8988T (cell line): Measurements from ENCODE around the gene BORCS5.

Source experiments
- DNase-seq: peaks from one replicate; pipeline ENCODE4 v3.0.0; 2011

The BORCS5 gene

DNA sequence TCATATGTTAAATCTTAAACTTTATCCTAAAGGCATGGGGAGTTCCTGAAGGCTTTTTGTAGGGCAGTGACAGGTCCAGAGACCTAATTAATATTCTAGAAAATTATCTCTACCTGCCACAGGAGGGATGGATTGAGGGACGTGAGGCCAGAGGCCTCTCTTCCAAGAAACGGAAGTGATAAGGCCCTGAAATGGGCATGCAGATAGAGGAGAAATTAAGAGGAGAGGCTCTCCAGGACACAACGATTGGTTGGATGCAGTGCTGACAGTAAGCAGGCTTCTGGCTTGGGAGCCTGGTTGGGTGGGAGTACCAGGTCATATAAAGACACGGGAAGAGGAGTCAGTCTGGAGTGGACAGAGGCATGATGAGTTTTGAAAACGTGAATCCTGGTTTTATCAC lies 3.1 kb upstream of the BORCS5 start:
- DNase-seq: no peak

DNA sequence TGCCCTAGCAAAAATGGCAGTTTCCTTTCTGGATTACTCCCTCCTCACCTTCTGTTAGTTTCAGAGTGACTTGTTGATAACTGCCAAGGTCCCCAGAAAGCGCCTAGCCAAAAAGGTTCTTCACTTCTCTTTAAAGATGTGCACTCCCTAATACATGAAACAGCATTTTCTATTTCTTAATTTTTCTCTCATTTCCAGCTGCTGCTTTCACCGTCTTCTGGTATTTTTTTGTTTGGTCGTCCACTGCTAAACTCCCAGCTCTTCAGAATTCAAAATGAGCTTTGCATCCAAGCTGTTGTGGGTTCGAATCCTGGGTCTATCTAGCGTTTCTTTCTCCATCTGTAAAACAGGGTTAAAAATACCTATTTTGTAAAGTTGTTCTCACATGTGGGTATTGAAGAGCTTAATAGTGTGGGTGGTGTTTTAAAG lies 397 bp upstream of the BORCS5 start:
- no peak for DNase-seq

- no peak for DNase-seq
Measured at GRCh38 chr12:12357719-12358461, 1.0 kb downstream of the BORCS5 start.

DNA sequence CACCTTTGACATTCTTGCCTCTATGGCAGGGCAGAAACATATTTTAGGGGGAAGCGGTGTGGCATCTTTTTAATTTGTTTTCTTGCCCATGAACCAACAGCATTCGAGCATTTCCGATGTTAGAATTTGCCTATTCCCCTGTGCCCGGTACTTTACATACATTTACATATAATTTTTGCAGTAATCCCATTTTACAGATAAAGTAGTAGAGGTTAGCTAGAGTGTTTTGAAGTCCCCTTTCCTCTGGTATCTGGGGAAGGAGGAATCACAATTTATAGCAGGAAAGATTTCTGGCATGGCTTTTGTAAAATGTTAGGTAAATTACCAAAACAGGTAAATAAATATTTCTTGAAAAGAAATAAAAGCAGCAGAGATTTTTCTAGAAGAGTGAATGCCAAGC lies 1.6 kb downstream of the BORCS5 start:
- no peak for DNase-seq

DNA sequence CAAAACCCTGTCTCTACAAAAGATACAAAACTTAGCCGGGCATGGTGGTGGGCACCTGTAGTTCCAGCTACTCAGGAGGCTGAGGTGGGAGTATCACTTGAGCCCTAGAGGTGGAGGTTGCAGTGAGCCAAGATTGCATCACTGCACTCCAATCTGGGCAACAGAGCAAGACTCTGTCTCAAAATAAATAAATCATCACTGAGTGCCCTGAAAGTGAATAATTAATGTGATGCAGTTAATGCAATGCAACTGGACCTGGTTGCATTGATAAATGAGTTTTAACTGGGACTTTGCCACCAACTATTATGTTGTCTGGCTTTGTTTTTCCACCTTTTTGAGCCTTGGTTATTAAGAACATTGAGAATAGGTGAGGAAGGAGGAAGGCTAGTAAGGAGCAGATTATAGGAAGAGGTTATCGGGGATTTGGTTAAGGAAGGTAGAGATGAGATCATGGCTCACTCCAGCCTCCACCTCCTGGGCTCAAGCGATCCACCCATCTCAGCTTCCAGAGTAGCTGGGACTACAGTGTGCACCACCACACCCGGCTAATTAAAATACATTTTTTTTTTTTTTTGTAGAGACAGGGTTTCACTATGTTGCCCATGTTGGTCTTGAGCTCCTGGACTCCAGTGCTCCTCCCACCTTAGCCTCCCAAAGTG lies 8.0 kb downstream of the BORCS5 start:
- no peak for DNase-seq

- no peak for DNase-seq
Measured at GRCh38 chr12:12365446-12365802, 8.5 kb downstream of the BORCS5 start.

GRCh38 chr12:12365931-12366431 lies 9.1 kb downstream of the BORCS5 start:
- DNase-seq: no peak

- no peak for DNase-seq
Measured at GRCh38 chr12:12366701-12367481, 10.0 kb downstream of the BORCS5 start.

GRCh38 chr12:12367482-12367998 lies 10.7 kb downstream of the BORCS5 start:
- no peak for DNase-seq

DNA sequence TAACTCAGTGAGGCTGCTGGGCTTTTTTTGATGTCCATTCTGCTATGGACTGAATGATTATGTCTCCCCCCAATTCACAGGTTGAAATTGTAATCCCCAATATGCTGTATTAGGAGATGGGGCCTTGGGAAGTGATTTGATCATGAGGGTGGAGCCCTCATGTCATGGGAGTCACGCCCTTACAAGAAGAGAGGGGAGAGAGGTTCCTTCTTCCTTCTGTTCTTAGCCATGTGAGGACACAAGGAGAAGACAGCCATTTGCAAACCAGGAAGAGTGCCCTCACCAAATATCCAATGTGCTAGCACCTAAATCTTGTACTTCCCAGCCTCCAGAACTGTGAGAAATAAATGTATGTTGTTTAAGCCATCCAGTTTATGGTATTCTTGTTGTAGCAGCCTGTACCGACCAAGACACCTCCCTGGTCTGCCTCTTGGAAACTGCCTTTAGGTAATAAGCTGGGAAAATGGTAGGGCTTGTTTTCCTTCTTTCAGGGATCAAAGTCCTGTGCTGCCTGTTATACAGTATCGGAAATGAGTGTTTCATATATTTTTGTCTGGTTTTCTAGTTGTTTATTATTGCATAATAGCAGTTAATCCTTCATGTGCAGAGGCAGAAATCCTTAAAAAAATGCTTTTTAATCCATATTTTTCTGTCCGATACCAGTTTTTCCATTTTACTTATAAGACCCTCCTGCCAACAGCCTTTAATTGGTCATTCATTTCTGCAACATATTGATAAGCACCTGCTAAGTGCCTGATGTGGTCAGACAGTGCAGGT lies 16.3 kb downstream of the BORCS5 start:
- DNase-seq: no peak

- DNase-seq: no peak
Measured at GRCh38 chr12:12376646-12377448, 20.0 kb downstream of the BORCS5 start.

GRCh38 chr12:12378616-12379015 lies 21.7 kb downstream of the BORCS5 start:
- DNase-seq: no peak

DNA sequence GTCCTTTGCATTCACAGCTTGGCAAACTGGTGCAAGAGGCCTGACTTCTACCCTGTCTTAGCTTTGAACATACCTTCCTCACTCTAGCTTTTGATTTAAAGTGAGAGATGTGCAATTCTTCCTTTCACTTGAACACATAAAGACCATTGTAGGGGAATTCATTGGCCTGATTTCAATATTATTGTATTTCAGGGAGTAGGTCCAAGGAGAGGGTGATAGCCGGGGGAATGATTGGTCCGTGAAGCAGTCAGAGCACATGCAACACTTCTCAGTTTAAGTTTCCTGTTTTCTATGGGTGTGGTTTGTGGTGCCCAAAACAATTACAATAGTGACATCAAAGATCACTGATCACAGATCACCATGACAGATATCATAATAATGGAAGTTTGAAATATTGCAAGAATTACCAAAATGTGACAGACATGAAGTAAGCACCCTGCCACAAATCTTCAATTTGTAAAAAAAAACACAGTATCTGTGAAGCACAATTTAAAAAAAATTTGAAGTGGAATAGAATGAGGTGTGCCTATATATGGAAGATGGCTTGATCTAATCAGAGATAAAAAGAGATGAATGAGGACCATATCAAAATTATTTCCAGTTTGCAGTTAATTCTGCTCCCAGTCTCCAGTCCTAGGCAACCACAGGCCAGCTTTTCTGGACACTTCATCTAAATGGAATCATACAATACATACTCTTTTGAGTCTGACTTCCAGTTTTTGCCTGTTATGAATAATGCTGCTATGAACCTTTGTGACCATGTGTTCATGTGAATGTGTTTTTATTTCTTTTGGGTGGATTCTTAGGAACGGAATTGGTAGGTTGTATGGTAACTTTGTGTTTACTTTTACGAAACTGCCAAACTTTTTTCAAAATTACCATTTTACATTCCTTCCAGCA lies 23.2 kb downstream of the BORCS5 start:
- no peak for DNase-seq

GRCh38 chr12:12380949-12381593 lies 24.2 kb downstream of the BORCS5 start:
- DNase-seq: no peak

GRCh38 chr12:12381982-12382381 lies 25.1 kb downstream of the BORCS5 start:
- DNase-seq: no peak

DNA sequence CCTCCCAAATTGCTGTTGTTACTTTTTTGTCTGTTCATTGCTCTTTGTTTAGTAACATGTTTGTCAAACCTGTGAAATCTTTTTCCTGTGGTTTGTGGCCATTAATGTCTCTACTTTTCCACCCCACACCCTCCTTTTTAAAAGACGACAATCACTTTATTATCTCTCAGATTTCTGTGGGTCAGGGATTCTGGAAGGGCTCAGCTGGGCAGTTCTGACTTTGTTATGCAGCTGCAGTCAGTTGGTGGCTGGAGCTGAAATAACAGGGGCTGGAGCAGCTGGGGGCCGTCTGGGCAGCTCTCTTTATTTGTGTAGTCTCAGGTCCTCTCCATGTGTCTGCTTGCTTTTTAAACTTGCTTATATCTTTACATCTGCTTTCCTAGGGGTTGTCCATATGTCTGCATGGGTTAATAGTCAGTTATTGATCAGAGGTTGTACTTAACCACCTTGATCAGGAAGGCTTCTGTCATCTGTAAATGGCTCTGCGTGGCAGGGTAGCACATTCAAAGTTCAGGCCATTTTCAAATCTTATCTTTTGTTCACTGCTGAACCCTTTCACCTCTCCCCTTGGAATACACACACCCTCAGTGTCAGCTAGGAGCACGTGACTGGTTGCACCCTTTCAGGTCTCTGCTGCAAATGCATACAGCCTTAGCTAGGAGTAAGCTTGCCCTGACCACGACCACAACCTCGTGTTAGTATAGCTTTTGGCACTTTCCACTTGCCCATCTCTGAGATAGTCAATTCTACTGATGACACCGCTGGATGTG lies 27.9 kb downstream of the BORCS5 start:
- no peak for DNase-seq

DNA sequence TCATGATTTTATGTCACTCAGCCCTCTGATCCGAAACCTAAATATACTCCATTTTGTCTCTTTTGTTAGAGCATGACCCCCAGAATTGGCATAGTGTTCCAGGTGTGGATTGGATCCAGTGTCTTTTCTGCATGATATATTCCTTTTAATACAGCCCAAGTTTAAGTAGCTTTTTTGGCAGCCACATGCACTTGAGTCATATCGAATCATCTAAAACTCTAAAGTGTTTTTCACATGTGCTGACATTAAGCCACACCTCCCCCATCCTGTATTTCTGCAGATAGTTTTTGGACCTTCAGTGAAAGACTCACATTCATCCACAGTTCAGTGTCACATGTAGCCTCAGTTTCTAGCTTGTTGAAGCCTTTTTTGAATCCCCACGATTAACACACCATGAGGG lies 30.6 kb downstream of the BORCS5 start:
- DNase-seq: no peak

DNA sequence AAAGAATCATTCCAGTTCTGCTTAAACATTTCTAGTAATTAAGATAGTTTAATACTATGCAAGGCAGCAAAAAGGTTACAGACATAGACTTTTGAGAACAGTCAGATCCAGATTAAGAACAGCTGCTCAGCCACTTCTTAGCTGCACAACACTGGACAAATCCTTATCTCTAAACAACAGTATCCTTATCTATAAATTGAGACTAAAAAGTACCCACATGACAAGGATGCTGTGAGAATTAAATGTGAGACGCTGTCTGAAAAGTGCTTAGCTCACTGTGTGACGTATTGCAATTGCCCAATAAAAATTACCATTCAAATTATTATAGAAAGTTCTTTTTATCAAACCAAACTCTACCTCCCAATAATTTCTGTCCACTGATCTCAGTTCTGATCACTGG lies 35.5 kb downstream of the BORCS5 start:
- DNase-seq: no peak

DNA sequence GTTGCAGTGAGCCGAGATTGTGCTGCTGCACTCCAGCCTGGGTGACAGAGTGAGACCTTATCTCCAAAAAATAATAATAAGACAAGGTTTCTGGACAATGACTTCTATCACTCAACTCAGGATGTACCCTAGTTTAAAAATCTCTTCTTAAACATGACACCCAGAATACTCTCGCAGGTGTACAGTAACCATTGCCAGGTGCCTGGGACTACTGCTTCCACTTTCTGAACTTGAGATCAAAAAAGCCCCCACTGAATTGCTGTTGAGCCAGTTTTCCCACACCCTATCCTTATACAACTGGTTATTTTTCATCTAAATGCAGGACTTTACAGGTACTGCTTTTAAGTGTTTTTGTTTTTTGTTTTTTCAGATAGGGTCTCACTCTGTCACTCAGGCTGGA lies 36.3 kb downstream of the BORCS5 start:
- no peak for DNase-seq
